ENCODE data around the gene LASP1. TPM values are rescaled to one million over a fixed set of nuclear protein-coding genes. Genes with fewer than 3 reads are reported as not detected.
A peak's percentile ranks its signal among the peaks of the same experiment; 100 is the strongest.

The LASP1 gene
- polyA plus RNA-seq, 1 of the 3 experiments (the other 2 are of a cell fraction): 102 TPM

DNA sequence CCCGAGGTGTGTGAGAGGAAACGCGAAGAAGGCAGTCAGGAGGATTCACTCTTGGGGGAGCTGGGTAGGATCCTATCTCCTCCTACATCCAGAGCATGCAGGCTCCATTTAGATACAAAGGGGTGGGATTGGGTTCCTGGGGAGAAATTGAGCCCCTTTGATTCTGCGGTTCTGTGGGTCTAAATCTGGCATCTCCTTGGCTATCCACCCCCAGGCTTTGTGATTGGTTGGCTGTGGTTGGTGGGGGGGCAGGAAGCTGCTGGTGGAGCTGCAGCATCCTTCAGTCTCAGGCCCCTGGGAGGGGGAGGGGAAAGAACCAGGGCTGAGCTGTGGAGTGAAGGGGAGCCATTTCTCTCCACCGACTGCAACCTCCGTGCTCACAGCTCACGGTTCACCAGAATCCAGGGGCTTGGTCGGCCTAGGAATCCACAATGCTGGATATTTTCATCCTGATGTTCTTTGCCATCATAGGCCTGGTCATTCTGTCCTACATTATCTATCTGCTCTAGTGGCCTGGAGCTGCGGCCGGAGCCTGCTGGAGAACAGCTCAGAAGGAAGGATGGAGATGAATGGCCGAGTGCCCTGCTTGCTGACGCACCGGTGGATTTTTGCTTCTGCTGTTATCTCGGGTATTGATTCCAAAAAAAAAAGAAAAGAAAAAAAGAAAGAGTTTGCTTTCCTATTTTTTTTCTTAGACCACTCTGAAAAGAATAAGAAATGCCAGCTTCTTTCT is 55.6 kb downstream of the LASP1 start, which contains the start of gene LASP1NB:
LASP1NB (plus strand) TSS at position 352 of the 733 bp plus-strand sequence.
- Histone ChIP-seq H4K20me1 (ENCODE audit: insufficient read depth) (0 out of 2 replicates have a peak, but pooled peaks cover 8% of the 10 kb centered on the region), H3K9ac (peak within 1 kb of the TSS; percentile 76), H3K9me2 (no peaks in the 10 kb centered on the region), H3K36me3 (replicated peaks in 1 of 2; ENCODE audit: control insufficient read depth in 1 of 2, insufficient read depth in 2 of 2, low read length in 1 of 2) (no peaks in the 10 kb centered on the region), H3F3A (replicated peaks; ENCODE audit: insufficient read depth) (peaks cover 47% of the 10 kb centered on the region), H2AFZ (ENCODE audit: low read depth) (peak within 1 kb of the TSS; percentile 86), H3K79me2 (ENCODE audit: insufficient read depth) (no peaks in the 10 kb centered on the region), H3K27me3 (ENCODE audit: insufficient read depth) (no peaks in the 10 kb centered on the region), H3K9me3 (no peaks in the 10 kb centered on the region), H3K4me1 (ENCODE audit: control insufficient read depth in 1 of 2, insufficient read depth in 2 of 2, low read depth in 1 of 2, low read length in 1 of 2) (peaks cover 9 to 27% of the 10 kb centered on the region in 2 experiments; a peak in 2 of 4 replicates), H3K4me2 (peak within 1 kb of the TSS; percentile 83), H3K27ac (ENCODE audit: low read depth in 2 of 2, low read length in 1 of 2) (peak within 1 kb of the TSS; percentile 73 to 96), H3K4me3 (ENCODE audit: low read depth in 2 of 2, low read length in 1 of 2) (peak within 1 kb of the TSS; percentile 56 to 77)
- ChIA-PET CTCF (interaction anchor here (0.6 to 4.1 kb wide), 6 partner anchors 40 to 228 kb away, joined by 3 to 22 read pairs (median 3); no protein-coding TSS in a partner anchor), POLR2A (interaction anchor here (0.6 to 3.8 kb wide), 16 partner anchors 11 to 446 kb away, joined by 3 to 39 read pairs (median 3); partner anchors contain the start of genes LASP1, RPL19 and RPL23)
- peak; percentile 93 for DNase-seq
- WGBS (ENCODE audit: low lambda C conversion rate): 33% methylated on average over 14 of the region's 14 CpGs
- TF ChIP-seq RAD21 (IDR thresholded peaks at IDR 0.05; ENCODE audit: low read length) (peak; percentile 25), RFX5 (IDR thresholded peaks at IDR 0.05; ENCODE audit: low read length) (peak; percentile 72; the same call in 1 of the 2 replicates), TAF1 (IDR thresholded peaks at IDR 0.05; ENCODE audit: borderline replicate concordance, low read depth, low read length) (peak; percentile 92), EP300 (IDR thresholded peaks at IDR 0.05; ENCODE audit: borderline replicate concordance in 1 of 2, low read depth in 1 of 2, low read length in 1 of 2) (peak in 1 of 2 experiments; percentile 50; a peak in 2 of 4 replicates), YY1 (IDR thresholded peaks at IDR 0.05; ENCODE audit: low read depth) (peak; percentile 84), POLR2AphosphoS5 (IDR thresholded peaks at IDR 0.05; ENCODE audit: low read depth, low read length) (peak; percentile 98), GABPA (IDR thresholded peaks at IDR 0.05; ENCODE audit: low read depth) (no peak), FOXJ3 (CRISPR knock-in tag; IDR thresholded peaks at IDR 0.05) (no peak), MXI1 (IDR thresholded peaks at IDR 0.05; ENCODE audit: low read depth, low read length) (peak; percentile 38; the same call in 1 of the 2 replicates), RXRA (IDR thresholded peaks at IDR 0.05; ENCODE audit: borderline replicate concordance, low read depth) (no peak; the same call in 1 of the 2 replicates), ELF1 (IDR thresholded peaks at IDR 0.05) (no peak), MEF2A (IDR thresholded peaks at IDR 0.05; ENCODE audit: borderline replicate concordance, low read depth) (no peak), TEAD4 (IDR thresholded peaks at IDR 0.05; ENCODE audit: borderline replicate concordance, insufficient read depth) (no peak), JUND (IDR thresholded peaks at IDR 0.05) (no peak), FOSL2 (IDR thresholded peaks at IDR 0.05; ENCODE audit: borderline replicate concordance, low read depth) (no peak), GATA2 (CRISPR knock-in tag; IDR thresholded peaks at IDR 0.05) (no peak), TCF12 (IDR thresholded peaks at IDR 0.05) (no peak; the same call in 1 of the 2 replicates), NFIC (IDR thresholded peaks at IDR 0.05; ENCODE audit: borderline replicate concordance) (no peak)
- TF ChIP-seq, protein P1, sequence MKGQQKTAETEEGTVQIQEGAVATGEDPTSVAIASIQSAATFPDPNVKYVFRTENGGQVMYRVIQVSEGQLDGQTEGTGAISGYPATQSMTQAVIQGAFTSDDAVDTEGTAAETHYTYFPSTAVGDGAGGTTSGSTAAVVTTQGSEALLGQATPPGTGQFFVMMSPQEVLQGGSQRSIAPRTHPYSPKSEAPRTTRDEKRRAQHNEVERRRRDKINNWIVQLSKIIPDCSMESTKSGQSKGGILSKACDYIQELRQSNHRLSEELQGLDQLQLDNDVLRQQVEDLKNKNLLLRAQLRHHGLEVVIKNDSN (IDR thresholded peaks at IDR 0.05; ENCODE audit: borderline replicate concordance, low read depth): no peak
- TF ChIP-seq, protein P2, sequence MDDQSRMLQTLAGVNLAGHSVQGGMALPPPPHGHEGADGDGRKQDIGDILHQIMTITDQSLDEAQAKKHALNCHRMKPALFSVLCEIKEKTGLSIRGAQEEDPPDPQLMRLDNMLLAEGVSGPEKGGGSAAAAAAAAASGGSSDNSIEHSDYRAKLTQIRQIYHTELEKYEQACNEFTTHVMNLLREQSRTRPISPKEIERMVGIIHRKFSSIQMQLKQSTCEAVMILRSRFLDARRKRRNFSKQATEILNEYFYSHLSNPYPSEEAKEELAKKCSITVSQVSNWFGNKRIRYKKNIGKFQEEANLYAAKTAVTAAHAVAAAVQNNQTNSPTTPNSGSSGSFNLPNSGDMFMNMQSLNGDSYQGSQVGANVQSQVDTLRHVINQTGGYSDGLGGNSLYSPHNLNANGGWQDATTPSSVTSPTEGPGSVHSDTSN (IDR thresholded peaks at IDR 0.05): no peak
- TF ChIP-seq, protein P3, sequence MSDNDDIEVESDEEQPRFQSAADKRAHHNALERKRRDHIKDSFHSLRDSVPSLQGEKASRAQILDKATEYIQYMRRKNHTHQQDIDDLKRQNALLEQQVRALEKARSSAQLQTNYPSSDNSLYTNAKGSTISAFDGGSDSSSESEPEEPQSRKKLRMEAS (IDR thresholded peaks at IDR 0.05; ENCODE audit: low read depth): 0 out of 2 replicates have a peak, but pooled peaks have one; percentile 51
- TF ChIP-seq, protein P4, sequence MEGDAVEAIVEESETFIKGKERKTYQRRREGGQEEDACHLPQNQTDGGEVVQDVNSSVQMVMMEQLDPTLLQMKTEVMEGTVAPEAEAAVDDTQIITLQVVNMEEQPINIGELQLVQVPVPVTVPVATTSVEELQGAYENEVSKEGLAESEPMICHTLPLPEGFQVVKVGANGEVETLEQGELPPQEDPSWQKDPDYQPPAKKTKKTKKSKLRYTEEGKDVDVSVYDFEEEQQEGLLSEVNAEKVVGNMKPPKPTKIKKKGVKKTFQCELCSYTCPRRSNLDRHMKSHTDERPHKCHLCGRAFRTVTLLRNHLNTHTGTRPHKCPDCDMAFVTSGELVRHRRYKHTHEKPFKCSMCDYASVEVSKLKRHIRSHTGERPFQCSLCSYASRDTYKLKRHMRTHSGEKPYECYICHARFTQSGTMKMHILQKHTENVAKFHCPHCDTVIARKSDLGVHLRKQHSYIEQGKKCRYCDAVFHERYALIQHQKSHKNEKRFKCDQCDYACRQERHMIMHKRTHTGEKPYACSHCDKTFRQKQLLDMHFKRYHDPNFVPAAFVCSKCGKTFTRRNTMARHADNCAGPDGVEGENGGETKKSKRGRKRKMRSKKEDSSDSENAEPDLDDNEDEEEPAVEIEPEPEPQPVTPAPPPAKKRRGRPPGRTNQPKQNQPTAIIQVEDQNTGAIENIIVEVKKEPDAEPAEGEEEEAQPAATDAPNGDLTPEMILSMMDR (IDR thresholded peaks at IDR 0.05): no peak
- TF ChIP-seq, protein P5, sequence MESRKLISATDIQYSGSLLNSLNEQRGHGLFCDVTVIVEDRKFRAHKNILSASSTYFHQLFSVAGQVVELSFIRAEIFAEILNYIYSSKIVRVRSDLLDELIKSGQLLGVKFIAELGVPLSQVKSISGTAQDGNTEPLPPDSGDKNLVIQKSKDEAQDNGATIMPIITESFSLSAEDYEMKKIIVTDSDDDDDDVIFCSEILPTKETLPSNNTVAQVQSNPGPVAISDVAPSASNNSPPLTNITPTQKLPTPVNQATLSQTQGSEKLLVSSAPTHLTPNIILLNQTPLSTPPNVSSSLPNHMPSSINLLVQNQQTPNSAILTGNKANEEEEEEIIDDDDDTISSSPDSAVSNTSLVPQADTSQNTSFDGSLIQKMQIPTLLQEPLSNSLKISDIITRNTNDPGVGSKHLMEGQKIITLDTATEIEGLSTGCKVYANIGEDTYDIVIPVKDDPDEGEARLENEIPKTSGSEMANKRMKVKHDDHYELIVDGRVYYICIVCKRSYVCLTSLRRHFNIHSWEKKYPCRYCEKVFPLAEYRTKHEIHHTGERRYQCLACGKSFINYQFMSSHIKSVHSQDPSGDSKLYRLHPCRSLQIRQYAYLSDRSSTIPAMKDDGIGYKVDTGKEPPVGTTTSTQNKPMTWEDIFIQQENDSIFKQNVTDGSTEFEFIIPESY (IDR thresholded peaks at IDR 0.05; ENCODE audit: borderline replicate concordance, low read depth): no peak
- TF ChIP-seq, protein P6, sequence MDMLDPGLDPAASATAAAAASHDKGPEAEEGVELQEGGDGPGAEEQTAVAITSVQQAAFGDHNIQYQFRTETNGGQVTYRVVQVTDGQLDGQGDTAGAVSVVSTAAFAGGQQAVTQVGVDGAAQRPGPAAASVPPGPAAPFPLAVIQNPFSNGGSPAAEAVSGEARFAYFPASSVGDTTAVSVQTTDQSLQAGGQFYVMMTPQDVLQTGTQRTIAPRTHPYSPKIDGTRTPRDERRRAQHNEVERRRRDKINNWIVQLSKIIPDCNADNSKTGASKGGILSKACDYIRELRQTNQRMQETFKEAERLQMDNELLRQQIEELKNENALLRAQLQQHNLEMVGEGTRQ (IDR thresholded peaks at IDR 0.05; ENCODE audit: borderline replicate concordance, low read depth, low read length): no peak
- TF ChIP-seq, protein P7, sequence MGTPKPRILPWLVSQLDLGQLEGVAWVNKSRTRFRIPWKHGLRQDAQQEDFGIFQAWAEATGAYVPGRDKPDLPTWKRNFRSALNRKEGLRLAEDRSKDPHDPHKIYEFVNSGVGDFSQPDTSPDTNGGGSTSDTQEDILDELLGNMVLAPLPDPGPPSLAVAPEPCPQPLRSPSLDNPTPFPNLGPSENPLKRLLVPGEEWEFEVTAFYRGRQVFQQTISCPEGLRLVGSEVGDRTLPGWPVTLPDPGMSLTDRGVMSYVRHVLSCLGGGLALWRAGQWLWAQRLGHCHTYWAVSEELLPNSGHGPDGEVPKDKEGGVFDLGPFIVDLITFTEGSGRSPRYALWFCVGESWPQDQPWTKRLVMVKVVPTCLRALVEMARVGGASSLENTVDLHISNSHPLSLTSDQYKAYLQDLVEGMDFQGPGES (IDR thresholded peaks at IDR 0.05; ENCODE audit: low read depth, low read length): no peak

All from SK-N-SH (cell line).